Measurements from ENCODE around the gene HGS.
A peak's percentile ranks its signal among the peaks of the same experiment; 100 is the strongest.

HGS gene

DNA sequence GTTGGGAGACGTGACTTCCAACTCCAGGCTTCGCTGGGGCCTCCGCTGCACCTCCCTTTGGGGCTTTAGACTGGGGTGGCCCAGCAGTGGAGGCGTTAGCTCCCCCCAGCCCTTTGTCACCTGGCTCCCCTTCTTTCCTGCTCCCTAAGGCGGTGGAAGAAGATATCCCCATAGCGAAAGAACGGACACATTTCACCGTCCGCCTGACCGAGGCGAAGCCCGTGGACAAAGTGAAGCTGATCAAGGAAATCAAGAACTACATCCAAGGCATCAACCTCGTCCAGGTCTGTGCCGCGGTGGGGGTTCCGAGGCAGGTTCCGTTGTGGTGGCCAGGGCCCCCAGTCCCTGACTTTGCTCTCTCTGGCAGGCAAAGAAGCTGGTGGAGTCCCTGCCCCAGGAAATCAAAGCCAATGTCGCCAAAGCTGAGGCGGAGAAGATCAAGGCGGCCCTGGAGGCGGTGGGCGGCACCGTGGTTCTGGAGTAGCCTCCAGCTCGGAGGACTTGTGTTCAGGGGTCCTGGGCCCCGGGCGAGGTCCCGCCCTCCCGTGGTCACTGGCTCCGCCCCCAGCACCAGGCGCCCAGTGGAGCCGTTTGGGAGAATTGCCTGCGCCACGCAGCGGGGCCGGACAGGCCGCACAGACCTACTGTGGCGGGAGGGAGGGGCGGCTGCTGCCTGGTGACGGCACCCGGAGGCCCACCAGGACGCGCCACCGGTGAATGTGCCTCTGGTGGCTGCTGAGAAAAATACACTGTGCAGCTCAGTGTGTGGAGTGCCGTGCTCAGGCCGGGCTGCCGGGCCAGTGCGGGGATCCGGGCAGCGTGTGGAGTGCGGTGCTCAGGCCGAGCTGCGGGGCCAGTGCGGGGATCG lies 23.2 kb downstream of the HGS start:
- no peak for DNase-seq

DNA sequence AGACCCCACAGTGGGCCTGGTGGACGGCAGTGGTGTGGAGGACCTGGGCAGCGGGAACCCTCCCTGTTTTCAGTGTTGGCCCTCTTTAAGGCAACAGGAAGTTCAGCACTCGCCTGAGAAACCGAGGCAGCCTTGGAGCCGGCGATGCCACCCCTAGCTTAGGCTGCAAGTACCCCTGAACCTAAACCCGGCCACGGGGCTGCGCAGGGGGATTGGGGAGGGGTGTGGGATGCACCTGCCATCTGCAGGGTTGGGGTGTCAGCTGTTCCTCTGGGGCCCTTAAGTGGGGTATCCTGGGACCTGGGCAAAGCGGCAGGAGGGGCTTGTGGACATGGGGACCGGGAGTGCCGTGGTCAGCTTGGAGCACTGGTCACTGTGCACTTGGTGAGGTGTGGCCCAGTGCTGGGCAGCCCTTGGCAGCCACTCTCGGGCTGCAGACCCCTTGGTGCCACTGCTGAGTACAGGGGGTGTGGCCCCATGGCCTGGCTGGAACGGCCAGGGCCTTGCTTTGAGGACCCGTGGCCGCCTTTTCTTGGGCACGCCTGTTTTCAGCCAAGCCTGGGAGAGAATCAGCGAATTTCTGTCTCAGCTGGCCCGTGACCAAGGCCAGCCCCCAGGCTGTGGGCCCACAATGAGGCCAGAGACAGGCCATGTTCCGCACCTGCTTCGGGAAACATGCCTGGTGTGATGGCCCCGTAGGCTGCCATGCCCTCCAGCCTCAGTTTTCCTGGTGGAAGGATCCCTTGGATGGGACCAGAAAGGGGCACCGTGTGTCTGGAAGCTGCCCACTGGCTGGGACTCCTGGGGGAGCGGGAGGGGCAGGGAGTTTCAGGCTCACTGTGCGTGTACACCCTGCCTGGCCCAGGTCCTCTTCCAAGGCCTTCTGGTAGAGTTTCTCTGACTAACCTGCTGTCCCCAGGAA lies 24.2 kb downstream of the HGS start:
- DNase-seq = no peak

DNA sequence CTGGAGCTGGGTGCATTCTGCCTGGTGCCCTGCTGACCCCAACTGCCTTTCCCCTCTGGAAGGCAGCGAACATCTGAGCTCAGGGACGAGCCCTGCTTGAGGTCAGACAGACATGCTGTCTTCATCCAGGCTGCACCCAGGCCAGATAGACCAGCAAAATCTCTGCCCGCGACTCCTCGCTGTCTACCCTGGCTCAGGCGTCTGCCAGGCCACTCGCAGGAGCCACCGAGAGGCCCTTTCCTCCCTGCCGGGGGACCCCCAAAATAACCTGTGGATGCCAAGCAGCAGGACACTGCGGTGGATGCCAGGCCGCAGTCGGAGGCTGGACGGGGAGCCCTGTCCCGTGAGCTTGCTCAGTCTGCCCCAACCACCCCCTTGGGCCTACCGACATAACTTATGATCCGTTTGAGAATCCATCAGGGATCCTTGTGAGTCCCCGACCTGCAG lies 25.0 kb downstream of the HGS start:
- no peak for DNase-seq

DNA sequence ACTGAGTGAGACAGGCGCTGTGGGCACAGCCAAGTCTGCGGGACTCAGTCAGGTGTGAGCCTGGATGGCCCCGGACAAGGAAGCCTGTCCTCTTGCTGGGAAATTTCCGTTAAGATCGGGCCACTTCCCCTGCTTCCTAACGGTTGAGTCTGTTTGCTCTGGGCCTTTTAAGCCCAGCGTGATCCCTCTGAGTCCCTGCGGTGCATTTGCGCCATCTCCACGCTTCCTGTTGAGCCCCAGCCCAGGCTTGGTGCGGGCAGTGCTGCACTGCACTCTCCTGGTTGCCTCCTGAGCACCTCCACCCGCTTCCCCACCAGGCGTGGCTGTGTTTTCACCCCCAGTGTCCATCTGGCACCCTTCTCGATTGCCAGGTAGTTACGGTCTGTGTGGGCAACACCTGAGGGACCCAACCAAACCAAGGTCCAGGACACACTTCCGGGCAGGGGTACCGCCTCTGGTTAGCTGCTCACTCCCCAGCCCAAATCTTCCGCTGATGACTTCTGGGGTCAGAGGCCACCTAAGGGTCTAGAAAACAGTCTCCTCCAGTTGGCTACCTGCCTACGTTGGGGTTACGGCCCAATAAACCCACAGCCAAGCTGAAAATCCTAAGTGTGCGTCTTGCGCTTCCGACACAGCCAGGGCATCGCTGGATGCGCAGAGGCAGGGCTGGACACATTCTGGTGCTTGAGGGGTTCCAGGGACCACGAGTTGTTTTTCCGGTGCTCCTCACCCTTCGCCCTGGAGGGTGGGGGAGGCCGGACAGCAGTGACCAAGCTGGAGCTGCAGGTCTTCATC lies 26.9 kb downstream of the HGS start:
- DNase-seq = peak; percentile 47 to 50

DNA sequence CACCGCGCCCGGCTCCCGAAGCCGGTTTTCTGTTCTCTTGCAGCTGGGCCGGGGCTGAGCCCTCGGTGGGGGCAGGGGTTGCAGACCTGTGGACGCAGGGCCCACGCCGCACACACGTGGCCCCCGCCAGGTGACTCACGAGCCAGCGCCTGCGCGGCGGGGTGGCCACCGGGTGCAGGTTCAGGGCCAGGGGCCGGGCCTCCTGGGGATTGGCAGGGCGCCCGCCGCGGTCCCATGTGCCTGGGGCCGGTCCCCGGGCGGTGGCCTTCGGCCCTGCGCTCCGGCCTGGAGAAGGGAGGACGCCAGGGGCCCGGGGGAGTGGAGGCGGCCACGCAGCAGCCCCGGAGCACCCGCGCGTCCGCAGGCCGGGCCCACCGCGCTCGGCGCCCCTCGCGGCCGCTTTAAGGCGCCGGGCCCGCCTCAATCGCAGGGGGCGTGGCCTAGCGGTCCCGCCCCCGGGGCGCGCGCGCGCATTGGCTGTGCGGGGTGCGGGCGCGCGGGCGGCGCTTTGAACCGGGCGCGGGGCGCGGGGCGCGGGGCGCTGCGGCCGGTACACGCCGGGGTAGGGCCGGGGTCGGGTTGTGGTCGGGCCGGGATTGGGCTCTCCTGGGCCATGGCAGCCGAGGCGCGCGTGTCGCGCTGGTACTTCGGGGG lies 28.1 kb downstream of the HGS start, which contains the start of gene SLC25A10:
Gene SLC25A10 (plus strand): TSS at position 471 of the 654 bp plus-strand sequence. CDS start 143 bp downstream, at position 614.
- DNase-seq = peak; percentile 87 to 92

DNA sequence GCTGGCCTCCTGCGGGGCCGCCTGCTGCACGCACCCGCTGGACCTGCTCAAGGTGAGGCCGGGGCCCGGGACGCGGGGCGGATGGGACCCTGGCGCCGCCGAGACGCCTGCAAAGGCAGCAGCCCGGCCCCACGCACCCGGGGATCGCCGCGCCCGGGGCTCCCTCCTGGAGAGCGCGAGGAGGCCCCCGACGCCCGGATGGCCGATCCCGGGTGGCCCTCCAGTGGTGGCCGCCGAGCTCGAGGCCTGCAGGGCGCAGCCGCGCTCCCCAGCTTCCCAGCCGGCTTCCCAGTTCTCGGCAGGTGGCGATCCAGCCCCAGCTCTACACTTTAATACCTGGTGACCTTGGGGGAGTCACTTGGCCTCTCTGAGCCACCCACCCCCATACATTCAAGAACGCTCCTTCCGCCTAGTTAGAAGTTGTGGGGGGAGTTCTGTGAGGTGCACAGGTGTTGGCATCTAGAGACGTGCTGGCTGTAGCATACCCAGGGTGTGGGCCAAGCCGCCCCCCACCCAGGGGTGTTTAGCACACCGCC lies 28.7 kb downstream of the HGS start:
- DNase-seq = no peak

DNA sequence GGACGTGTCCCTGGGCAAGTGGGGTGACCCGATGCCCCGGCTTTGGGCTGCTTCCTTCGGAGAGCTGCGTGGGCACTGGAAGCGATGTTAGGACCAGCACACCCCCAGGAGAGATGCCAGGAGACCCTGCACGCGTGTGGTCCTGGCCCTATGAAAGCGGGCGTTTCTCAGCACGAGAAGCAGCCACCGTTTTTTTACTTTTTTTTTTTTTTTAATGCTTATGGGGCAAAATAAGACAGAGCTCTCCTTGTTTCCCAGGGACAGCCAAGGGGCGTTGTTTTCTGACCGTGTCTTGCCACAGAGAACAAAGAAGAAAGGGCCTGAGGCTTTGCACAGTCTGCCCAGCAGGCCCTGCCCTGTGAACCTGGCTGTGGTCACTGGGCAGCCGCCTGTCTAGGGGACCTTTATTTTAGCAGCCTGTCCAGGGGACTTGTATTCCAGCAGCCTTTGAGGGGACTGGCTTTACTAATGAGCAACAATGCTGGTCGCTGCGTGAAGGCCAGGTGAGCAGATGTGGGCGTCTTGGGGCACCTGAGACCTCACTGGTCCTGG lies 29.3 kb downstream of the HGS start:
- DNase-seq = no peak

DNA sequence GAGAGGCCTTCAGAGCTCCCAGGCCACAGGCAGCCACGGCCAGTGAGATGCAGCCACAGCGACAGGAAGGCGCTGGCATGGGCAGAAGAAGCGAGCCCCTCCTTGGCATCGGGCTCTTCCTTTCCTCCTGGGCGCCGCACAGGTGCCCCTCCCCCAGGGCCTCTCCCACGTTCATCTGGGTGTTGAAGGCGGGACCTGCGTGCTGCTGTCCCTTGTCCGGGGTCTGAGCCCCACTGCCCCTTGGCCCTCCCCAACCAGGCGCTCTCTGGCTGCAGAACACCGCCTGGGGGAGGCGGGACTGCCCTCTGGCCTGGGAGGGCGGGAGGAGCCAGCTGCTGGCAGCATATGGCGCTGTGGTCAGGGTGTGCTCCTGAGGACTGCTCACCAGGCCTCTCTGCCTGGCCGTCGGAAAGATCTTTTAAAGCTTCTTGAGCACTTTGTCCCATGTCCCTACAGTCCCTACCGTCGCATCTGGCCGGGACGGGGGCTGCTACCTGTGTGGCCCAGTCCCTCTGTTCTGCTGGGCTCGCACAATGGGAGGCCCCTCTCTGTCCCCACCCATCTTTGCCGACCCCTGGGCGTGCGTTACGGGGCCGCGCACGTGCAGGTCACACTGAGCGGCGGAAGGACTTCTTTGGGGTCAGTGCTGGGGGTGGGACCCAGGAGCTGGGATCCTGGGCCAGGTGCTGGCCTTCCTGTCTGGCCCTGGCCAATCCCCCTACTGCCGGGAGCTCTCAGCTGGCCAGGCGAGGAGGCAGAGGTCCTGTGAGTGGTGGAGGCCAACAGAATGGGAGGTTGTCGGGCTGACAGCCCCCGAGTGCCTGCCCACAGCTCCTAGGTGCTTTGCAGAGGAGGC lies 30.0 kb downstream of the HGS start:
- DNase-seq = no peak

DNA sequence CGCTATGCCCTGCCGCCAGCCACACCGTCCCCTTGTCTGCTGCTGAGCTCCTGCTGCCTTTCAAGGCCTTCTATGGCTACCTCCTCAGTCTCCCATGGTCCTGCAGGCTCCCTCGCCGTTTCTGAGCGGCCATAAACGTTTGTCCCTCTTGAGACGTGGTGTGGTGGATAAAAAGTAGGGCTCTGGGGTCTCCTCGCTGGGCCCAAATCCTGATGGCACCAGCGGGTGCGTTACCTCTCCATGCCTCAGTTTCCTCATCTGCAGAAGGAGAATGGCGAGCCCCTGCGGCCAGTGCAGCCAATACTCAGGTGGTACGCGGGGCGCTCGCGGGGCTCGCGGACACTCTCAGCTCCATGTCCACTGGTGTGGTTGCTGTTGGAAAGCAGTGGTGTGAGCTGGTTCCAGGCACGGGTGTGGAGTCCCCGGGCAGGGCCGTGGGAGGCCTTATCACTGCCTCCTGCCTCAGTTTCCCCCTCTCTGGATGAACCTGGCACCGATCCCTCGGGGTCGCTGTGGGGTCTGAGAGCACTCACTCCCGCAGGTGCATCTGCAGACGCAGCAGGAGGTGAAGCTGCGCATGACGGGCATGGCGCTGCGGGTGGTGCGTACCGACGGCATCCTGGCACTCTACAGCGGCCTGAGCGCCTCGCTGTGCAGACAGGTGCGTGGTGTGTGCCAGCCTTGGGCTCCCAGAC lies 30.7 kb downstream of the HGS start:
- no peak for DNase-seq

DNA sequence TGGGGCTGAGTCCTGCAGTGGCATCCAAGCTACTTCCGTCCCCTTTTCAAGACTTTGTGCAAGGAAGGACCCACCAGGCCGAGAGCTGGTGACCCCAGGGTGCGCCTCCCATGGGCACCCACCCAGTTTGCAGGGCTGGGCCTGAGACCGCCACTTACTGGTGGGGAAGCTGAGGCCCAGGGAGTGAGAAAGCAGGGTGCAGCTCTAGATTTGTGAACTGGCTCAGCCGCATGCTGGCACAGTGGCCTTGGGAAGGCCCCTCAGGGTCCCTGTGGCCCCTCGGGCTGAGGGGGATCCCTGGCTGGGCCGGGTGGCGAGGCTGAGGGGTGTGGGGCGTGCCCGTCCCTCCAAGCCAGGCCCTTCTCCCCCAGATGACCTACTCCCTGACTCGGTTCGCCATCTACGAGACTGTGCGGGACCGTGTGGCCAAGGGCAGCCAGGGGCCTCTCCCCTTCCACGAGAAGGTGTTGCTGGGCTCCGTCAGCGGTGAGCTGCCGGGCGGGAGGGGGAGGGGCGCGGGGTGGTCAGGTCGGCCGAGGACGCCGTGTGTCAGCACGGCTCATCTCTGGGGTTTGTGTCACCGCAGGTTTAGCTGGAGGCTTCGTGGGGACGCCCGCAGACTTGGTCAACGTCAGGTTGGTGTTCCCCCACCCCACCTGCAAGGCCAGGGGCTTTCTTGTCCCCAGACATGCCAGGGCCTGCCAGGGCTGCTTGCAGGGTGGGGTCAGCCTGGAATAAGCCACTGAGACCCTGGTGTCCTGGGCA lies 31.5 kb downstream of the HGS start:
- DNase-seq = no peak

DNA sequence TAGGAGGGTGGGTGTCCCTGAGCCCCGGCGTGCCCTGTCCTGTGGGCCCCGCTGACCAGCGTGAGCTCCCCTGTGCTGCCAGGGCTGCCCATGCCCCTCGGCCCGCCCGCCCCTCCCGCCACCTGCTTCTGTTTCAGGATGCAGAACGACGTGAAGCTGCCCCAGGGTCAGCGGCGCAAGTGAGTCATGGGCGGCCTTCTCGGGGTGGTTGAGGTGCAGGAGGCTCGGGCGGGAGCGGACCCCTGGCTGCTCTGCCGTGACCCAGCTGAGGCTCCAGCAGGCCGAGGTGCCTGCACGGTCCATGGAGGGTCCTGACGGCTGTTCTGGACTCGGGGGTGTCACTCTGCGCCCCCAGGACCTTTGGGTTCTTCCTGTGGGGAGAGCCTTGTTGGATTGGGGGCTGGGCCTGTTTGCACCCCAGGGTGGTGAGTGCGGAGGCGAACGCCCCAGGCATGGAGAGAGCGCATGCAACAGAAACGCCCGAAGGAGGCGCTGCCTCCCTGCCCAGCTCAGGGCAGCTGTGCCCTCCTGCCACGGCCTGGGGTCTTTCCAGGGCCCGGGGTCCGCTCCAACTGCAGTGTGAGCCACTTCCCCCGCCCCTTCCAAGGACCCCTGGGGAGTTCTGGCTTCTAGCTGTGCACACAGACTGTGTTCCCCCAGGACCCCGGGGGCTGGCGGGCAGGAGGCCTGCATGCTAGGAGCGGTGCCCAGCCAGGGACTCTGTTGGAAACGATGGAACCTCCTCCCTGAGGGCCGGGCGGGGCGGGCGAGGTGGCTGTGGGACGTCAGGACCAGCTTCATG lies 32.3 kb downstream of the HGS start:
- DNase-seq = no peak

DNA sequence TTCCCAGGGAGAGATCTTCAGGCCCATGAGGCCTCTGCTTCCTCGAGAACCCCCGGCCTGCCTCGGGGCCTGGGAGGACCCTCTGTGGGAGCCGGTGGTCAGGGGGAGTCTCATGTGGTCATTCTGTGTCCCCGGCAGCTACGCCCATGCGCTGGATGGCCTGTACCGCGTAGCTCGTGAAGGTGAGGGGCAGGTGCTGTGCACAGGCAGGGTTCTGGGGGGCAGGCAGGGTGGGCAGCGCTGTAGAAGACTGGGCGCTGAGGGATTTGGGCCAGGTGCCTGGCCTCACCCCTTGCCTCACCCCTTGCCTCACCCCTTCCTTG lies 32.8 kb downstream of the HGS start:
- no peak for DNase-seq

DNA sequence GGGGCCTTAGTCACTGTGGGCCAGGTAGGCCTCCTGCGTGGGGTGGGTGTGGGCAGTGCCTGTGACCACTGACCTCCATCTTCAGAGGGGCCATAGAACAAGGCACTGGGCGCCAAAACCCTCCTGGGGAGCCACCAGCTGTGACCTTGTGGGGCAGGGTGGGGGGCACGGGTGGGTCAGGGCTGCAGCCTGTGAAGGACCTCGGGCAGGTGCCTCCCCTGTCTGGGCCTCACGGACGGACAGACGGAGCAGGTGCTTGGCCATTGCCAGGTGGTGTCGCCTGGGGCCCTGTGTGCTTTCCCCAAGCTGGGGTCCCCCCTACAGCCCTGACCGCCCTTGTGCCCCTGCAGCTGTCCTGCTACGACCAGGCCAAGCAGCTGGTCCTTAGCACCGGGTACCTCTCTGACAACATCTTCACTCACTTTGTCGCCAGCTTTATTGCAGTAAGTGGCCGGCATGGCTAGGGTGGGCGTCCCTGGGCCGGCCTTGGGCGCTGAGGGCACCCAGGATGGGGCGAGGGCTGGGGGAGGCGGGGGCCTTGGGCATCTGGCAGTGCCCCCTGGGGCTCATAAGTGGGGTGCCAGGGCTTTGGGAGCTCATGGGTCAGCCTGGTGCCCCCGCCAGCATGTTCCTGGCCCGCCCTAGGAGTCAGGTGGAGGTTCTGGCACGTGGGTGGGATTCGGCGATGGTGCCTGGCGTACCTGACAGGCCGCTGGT lies 33.4 kb downstream of the HGS start:
- no peak for DNase-seq

DNA sequence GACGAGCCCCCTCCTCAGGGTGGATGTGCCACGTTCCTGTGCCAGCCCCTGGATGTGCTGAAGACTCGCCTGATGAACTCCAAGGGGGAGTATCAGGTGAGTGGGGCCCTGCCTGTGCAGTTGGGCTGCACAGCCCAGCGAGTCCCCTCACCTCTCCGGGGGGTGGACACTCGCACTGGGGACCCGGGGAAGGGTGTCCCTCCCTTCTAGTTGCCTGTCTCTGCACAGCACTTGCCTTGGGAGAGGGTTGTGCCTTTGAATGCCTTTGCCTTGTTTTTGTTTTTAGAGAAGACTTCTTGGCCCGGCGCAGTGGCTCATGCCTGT lies 33.9 kb downstream of the HGS start:
- DNase-seq = no peak

DNA sequence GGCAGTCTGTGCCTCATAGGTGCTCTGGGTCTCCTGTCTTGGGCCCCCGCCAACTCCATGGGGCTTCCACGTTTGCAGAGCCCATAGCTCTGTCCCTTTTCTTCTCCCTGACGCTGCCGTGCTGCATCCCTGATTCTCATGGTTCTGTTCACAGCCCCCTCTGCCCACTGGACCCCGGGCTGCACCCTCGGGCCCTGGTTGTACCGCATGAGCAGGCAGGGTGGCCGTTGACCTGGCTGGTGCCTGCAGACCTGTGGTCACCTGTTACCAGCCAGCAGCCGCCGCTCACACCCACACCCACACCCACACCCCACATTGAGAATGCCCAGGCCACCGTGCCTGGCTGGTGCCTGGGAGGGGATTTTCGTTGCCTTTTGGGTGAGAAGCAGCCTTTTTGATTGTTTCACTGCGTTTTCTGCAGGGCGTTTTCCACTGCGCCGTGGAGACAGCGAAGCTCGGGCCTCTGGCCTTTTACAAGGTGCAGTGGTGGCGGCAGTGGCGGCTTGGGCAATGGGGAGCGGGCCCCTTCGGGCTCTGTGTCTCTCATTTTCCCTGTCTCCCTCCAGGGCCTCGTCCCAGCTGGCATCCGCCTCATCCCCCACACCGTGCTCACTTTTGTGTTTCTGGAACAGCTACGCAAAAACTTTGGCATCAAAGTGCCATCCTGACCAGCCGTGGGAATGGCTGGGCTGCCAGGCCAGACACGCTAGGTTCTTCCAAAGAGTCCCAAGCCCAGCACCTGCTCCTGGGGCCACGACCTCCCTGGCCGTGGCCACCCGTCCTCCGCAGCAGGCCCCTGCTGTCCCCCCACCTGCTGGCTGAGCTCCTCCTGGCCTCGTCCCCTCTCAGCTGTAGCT lies 35.8 kb downstream of the HGS start:
- DNase-seq = no peak

DNA sequence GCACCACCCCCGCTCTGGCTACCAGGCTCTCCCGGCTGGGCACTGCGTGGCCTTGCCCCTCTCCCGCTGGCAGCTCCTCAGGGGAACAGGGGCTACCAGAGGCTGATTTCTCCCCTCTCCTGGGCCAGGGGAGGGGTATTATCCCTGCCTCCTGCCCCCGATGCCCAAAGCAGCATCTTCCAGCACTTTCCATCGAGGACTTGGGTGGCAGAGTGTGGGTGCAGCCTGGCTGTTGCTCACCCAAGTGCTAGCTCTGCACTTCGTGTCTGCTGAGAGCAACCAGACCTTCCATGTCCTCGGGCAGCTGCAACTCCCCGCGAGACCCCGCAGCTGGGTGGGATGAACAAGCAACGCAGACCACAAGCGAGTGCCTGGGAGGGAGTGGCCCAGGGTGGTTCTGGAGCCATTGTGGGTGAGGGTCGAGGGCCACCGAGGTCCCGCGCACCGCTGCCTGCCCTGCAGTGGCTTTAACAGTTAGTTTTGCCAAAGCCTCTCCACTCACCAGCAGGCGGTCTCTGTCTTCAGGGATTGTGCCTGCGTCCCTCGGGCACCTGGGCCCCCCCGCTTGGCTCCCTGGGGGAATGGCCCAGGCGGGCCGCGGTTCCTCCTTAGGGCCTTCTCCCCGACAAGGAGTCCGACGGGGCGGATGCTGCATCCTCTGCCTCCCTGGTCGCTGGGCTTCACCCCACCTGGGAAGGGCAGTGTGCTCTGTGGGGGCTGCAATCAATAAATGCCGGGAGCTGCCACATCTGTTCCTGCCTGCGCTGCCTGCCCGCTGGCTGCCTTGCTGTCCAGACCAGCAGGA lies 36.7 kb downstream of the HGS start:
- DNase-seq = no peak
